GM12892 (cell line): ENCODE results near the gene ZNF470.
A peak's percentile ranks its signal among the peaks of the same experiment; 100 is the strongest.

Source experiments
- DNase-seq: peaks from one replicate; pipeline ENCODE4 v3.0.0; 2011; ENCODE audit not compliant: insufficient read length
- FAIRE-seq: peaks from 2 replicates; lab custom pipeline; 2011; peaks lifted over from hg19 to GRCh38; lab: Jason Lieb, UNC
- POLR2A ChIP-seq: IDR thresholded peaks from 2 replicates; pipeline ENCODE4 v1.6.1; 2011; ENCODE audit warnings: low read depth, low read length, control low read depth
- POLR2AphosphoS5 ChIP-seq: IDR thresholded peaks from 2 replicates; pipeline ENCODE4 v1.6.1; 2011; ENCODE audit warnings: low read depth, low read length, control low read depth
- TAF1 ChIP-seq: IDR thresholded peaks from 2 replicates; pipeline ENCODE4 v1.6.1; 2011; ENCODE audit warnings: low read depth, mild to moderate bottlenecking, control low read depth, low read length, borderline replicate concordance

Gene ZNF470

GRCh38 chr19:56577719-56578602 lies 10.7 kb downstream of the ZNF470 start:
- FAIRE-seq (no peak), DNase-seq (no peak)
- TF ChIP-seq POLR2A, result no peak
- TF ChIP-seq POLR2AphosphoS5, result no peak
- TF ChIP-seq TAF1, result no peak

GRCh38 chr19:56594446-56594782 lies 27.1 kb downstream of the ZNF470 start:
- TF ChIP-seq TAF1, result no peak
- TF ChIP-seq POLR2AphosphoS5, result no peak
- DNase-seq (no peak), FAIRE-seq (no peak)

- FAIRE-seq (peak; percentile 88), DNase-seq (peak; percentile 91)
- TF ChIP-seq POLR2A (0 out of 2 replicates have a peak, but pooled peaks have one; percentile 22), TAF1 (no peak), POLR2AphosphoS5 (no peak)
Observed at GRCh38 chr19:56594783-56595547, 27.7 kb downstream of the ZNF470 start, which contains the start of gene ZNF71. Gene ZNF71, plus strand, starts transcription at chr19:56595302. Its CDS starts 6,257 bp downstream, at chr19:56601559.

DNA sequence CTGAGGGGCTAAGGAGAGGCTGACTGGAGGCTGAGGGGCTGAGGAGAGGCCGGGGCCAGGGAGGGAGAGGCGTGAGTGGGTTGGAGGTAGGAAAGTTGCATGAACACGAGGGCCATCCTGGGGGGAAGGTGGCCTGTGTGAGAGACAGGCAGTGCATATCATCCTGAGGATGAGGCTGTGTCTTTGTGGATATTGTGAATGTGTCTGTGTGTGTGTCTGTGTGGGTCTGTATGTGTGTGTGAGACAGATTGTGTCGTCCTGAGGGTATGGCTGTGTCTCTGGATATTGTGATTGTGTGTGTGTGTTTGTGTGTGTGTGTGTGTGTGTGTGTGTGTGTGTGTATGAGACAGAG lies 28.3 kb downstream of the ZNF470 start:
- no peak for DNase-seq
- TF ChIP-seq TAF1 (no peak), POLR2A (no peak), POLR2AphosphoS5 (no peak)
- FAIRE-seq, result no peak

DNA sequence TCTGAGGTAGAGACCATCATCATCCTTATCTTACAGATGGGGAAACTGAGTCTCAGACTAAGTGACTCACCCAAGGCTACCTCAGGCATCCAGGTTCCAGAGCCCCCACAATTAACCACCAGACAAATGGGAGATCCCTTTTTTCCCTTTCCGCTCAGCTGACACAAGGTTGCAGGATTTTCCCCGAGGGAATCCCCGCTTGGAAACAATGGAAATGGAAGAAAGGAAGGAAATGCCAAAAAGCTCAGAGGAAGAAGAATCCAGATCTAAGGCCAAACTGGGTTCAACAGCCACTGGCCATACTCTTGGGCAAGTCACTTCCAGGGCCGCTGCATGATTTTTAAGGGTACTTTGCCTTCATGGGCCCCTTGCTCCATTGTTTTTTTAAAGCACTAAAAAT lies 29.4 kb downstream of the ZNF470 start:
- DNase-seq, result no peak
- TF ChIP-seq POLR2A (no peak), TAF1 (no peak), POLR2AphosphoS5 (no peak)
- FAIRE-seq, result no peak

DNA sequence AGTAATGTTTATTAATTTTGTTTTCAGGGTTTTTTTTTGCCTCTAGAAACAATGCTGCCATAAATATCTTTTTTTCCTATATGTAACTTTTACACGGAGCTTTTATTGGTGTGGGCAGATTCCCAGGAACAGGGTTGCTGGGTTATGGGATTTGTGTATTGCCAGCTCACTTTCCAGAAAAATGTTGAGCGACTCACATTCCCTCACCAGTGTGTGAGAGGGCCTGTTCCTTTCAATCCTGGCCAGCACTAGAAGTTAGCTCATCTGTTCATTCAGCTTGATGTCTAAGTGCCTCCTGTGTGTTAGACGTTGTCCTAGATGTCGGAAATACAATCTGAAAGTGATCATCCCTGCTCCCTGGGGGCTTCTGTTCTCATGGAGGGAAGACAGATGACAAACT lies 30.4 kb downstream of the ZNF470 start:
- FAIRE-seq (no peak), DNase-seq (no peak)
- TF ChIP-seq POLR2A, result no peak
- no peak for TF ChIP-seq TAF1
- TF ChIP-seq POLR2AphosphoS5, result no peak

- DNase-seq (no peak), FAIRE-seq (no peak)
- TF ChIP-seq TAF1 (no peak), POLR2A (no peak), POLR2AphosphoS5 (no peak)
Observed at GRCh38 chr19:56601375-56601774, 34.1 kb downstream of the ZNF470 start.

DNA sequence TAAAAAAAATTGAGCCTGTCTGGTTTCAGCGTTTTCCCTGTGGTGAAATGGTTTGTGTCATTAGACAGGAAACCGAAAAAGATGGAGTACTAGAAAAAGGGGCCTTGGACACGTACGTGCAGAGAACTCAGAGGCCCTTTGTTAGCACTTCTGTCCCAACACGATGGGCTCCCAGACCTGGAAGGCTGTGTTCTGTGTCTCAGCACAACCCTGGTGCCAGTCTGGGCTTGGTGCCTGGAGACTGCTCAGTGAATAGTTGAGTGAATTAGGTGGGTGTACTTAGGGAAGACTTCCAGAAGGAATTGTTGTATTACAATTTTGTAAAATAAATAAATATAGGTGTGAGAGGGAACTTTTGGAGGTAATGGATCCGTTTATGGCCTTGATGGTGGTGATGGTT lies 36.6 kb downstream of the ZNF470 start:
- TF ChIP-seq POLR2A (no peak), POLR2AphosphoS5 (no peak), TAF1 (no peak)
- DNase-seq, result no peak
- no peak for FAIRE-seq

GRCh38 chr19:56608274-56608964 lies 41.2 kb downstream of the ZNF470 start:
- FAIRE-seq (no peak), DNase-seq (no peak)
- TF ChIP-seq POLR2A, result no peak
- TF ChIP-seq TAF1, result no peak
- TF ChIP-seq POLR2AphosphoS5, result no peak

GRCh38 chr19:56611288-56611687 lies 44.0 kb downstream of the ZNF470 start:
- FAIRE-seq (no peak), DNase-seq (no peak)
- no peak for TF ChIP-seq TAF1
- TF ChIP-seq POLR2A, result no peak
- TF ChIP-seq POLR2AphosphoS5, result no peak

GRCh38 chr19:56612737-56613136 lies 45.5 kb downstream of the ZNF470 start:
- FAIRE-seq (no peak), DNase-seq (no peak)
- TF ChIP-seq POLR2A (no peak), TAF1 (no peak), POLR2AphosphoS5 (no peak)

DNA sequence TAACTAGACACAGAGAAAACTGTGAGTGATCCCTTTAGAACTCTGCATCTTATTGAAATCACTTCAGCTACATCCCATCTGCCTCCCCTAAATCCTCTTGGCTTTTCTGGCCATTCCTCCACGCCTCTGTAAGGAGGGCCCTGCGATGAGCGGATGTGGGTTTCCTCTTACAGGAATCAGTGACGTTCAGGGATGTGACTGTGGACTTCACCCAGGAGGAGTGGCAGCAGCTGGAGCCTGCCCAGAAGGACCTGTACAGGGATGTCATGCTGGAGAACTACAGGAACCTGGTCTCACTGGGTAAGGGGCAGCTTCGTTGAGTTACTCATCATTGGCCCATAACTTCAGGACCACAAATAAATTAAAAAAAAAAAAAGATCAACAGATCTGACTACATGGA lies 46.4 kb downstream of the ZNF470 start:
- no peak for TF ChIP-seq TAF1
- no peak for TF ChIP-seq POLR2AphosphoS5
- TF ChIP-seq POLR2A, result no peak
- FAIRE-seq (no peak), DNase-seq (no peak)
